Amniotic epithelial cell (primary cell): Measurements from ENCODE around the gene ARPP19.
"Not testable (repeated sequence)": the region's sequence is repeated elsewhere in the genome, so short reads cannot be mapped to it uniquely, and the experiment has no call there.

Experiments
- DNase-seq: peaks from one replicate; pipeline ENCODE4 v3.0.0-alpha.2; 2010; ENCODE audit warnings: low read depth

The ARPP19 gene

DNA sequence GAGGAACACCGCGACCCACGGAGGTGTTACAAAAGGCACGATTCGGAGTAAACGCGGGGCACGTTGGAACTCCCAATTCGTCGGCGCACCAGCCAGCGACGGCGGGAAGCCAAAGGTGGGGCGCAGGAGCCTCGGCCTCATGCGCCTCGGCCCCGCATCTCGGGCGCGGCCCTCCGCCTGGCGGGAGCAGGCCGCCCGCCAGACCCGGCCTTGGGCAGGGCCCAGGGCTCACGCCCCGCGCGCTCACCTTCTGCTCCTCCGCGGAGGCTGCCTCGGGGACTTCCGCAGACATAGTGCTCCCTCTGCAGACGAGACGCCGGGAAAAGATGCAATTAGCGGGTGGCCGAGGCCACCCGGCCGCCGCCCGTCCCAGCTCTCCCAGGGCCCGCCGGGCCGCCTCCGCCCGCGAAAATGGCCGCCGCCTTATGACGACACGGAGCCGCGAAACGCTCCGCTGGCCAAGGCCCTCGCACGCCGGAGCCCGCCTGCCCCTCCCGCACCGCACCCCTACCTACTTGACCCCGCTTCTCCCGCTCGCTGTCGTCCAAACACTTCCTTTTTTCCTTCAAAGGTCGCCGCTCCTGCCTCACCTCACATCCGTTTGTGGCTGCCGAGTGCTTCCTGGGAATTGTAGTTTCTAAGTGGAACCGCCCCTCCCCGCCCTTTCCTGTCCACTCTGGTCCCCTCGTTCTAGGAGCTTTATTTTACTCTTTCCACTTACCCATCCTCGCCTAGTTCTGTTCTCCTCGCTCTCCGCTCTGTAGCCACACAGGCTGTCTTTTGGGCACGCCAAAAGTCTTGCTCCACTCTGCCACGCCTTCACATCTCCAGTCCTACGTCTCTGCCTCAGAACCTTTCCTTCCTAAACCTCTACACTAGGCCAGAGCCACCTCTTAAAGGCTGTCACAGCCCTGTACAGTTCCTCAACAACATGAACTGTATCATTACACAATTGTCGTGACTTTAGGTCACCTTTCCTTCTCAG is at the start of gene ARPP19:
Gene ARPP19 (minus strand): TSS at position 430 of the 985 bp plus-strand sequence. CDS start 138 bp downstream, at position 292.
- peak; percentile 92 for DNase-seq

GRCh38 chr15:52617026-52617425 is 48.2 kb upstream of the ARPP19 start:
- DNase-seq: no peak

DNA sequence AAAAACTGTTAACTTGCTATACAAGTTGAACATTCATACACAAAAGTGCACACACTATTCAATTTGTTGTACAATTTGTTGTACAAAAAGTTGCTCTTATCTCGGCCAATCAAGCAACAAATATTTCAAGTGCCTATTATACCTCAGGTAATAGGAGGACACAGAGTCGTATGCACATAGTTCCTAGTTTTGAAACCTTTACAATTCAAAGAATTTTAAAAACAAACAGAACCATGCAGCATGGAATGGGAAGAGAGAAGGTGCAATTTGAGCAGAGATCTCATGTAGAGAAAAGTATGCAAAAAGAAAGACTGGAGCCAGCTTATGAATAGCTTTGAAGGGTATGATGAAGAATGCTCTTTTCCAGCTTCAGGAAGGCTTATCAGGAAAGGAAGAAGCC is 46.5 kb upstream of the ARPP19 start:
- DNase-seq: no peak

DNA sequence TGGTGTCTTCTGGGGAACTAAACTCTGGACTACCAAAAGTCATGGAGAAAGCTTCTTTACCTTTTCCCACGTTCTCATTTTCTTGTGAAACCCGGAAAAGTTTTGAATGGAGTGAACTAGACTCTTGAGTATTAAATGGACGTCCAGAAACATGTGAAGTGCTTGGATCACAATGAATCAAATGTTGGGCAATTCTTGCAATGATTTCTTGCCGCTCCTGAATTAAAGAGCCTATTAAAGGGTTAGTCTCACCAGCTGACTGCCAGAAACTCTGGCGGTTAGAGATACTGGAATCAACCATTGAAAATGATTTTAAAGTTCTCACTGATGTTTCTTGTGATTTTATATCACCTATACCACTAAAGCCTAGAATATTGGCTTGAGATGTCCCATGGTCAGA is 40.8 kb upstream of the ARPP19 start:
- DNase-seq: no peak

DNA sequence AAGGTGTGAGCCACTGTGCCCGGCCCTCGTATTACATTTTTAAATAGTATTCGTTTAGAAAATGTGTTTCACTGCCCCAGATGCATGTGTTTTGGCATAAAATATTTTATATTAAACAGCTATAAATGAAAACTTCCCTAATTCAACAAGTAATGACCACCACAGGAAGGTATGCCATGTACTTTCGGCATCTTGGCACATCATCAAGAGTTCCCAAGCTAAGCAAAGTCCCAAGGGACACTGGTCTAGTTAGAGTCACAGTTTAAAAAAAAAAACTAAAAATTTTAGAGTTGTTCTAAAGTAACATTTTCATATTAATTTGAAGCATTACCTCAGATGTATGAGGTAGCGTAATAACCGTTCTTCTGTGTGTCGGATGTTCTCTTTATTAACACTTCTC is 15.6 kb upstream of the ARPP19 start:
- DNase-seq: no peak

DNA sequence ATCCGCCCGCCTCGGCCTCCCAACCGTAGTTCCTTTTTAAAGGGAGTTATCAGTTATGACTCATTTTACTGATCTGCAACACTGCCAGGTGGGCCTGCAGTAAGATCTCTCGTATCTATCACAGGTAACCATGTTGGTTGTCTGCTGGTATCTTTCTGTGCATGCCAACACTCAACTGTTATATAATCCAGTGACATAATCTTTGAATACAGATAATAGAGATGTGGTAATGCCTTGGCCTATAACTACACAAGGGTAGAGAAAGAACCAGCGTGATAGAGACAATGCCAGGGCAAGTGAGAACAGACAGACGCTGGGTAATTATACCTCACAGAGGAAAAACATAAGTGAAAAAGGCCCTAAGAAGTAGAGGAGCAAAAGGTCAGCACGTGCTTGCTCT is 11.0 kb upstream of the ARPP19 start:
- no peak for DNase-seq

- DNase-seq: no peak
These were observed 7.9 kb upstream of the ARPP19 start for GRCh38 chr15:52576692-52577091.

DNA sequence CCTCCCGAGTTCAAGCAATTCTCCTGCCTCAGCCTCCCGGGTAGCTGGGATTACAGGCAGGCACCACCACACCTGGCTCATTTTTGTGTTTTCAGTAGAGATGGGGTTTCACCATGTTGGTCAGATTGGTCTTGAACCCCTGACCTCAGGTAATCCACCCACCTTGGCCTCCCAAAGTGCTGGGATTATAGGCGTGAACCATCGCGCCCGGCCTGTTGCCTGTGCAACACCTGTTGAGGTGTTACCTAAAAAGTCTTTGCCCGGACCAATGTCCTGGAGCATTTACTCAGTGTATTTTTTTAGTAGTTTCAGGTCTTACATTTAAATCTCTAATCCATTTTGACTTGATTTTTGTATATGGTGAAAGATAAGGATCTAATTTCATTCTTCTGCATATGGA is 6.7 kb upstream of the ARPP19 start:
- DNase-seq: not testable (repeated sequence)

DNA sequence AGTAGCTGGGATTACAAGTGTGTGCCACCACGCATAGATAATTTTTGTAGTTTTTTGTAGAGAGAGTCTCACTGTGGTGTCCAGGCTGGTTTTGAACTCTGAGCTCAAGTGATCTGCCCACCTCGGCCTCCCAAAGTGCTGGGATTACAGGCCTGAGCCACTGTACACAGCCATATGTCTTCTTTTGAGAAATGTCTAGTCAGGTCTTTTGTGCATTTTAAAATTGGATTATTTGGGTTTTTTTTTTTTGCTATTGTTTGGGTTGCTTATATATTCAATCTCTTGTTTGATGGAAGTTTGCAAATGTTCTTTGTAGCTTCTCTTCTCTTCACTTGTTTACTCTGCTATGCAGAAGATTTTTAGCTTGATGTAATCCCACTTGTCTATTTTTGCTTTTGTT is 6.2 kb upstream of the ARPP19 start:
- DNase-seq: no peak

- DNase-seq: not testable (repeated sequence)
These were observed 5.8 kb upstream of the ARPP19 start for GRCh38 chr15:52574623-52575022.

- DNase-seq: peak; percentile 37
These were observed 794 bp downstream of the ARPP19 start for GRCh38 chr15:52567871-52568600.

DNA sequence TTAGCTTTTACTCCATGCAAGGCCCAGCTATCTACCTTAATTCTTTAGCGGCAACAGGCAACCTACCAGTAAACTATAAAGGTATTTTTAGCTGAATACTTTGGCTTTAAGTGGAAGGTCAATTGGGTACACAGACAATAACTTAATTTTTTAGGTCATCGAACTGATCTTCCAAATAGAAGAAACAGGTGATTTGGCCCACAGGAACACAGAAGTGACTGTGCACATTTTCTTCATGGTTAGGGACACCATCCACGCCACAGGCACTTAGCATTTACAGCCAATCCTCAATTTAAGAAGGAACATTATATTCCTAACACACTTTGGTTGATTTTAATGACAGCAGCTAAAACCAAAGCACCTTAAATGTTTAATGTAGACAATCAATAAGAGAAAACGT is 1.9 kb downstream of the ARPP19 start:
- DNase-seq: no peak

- peak; percentile 39 for DNase-seq
These were observed 3.1 kb downstream of the ARPP19 start for GRCh38 chr15:52565417-52566358.

DNA sequence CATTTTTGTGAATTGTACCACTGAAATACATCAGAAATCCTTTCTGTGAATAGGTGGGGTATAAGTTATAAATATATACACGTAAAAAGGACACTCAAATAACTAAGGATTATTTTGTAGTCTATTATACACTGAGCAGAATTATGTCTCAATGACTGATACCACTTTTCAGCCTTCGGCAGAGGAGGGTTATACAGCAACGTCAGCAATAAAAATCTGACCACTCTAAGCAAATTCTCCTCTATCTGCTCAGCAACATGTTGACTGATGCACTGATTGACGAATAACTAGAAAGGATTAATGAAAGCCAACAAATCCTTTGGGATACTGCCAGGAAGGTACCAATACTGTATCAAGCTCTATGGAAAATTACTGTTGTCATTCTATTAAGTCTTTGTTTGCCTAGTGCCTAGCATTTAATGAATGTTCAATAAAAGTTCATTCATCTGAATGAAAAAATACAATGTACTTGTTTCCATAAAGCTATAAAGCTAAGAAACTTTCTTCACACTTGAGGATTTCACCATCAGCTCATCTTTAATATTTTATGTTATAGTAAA is 5.2 kb downstream of the ARPP19 start:
- no peak for DNase-seq

DNA sequence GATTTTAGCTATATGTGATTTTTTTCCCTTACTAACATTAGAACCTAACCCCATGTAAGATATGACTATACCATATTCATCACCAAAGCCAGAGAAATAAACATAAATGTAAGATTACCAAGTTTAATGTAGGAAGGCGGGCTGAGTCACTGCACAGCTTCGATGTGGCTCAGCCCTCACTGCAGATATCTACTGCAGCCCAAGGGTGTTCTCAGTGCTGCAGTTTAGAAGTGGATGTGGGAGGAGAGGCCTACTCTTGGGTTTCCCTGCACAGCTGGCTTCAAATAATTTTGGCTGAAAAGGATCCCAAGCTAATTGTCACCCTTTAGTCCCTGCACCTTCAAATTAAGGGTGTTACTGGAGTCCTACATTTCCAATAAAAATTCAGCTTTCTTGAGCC is 9.3 kb downstream of the ARPP19 start:
- DNase-seq: peak; percentile 72

- DNase-seq: no peak
These were observed 9.8 kb downstream of the ARPP19 start for GRCh38 chr15:52559022-52559421.

GRCh38 chr15:52558196-52558595 is 10.6 kb downstream of the ARPP19 start:
- peak; percentile 84 for DNase-seq

GRCh38 chr15:52557274-52557641 is 11.6 kb downstream of the ARPP19 start:
- DNase-seq: peak; percentile 69

GRCh38 chr15:52556524-52557273 is 12.1 kb downstream of the ARPP19 start:
- DNase-seq: no peak

DNA sequence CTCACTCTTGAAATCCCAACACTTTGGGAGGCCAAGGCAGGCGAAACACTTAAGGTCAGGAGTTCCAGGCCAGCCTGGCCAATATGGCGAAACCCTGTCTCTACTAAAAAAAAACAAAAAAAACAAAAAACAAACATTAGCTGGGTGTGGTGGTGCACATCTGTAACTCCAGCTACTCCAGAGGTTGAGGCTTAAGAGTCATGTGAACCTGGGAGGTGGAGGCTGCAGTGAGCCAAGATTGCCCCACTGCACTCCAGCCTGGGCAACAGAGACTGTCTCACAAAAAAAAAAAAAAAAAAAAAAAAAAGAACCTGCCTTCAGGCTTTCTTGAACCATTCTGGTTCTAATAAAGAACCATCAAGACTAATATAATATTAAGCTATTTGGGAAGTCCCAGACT is 16.5 kb downstream of the ARPP19 start:
- DNase-seq: no peak

DNA sequence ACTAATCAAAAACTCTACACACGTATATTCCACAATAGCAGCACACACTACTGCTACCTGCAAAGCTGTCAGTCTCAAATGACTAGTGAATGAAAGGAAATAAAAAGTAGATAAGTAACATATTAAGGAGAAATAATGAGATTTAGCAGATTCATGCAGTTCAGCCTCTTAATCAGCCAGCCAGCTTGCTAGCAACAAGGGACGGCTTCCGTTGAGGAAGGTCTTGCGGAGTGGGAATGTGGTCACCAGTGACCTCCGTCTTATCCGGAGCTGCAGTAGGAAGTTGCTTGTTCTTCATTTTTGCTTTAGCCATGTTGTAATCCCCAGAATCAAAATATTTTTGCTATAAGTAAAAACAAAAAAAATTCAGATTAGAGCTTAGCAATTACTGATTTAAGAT is 17.1 kb downstream of the ARPP19 start:
- DNase-seq: no peak
